ENCODE data around the gene TP53BP2. TPM values are rescaled to one million over a fixed set of nuclear protein-coding genes. Genes with fewer than 3 reads are reported as not detected.
"Not testable (repeated sequence)": the region's sequence is repeated elsewhere in the genome, so short reads cannot be mapped to it uniquely, and the experiment has no call there.

The TP53BP2 gene, protein sequence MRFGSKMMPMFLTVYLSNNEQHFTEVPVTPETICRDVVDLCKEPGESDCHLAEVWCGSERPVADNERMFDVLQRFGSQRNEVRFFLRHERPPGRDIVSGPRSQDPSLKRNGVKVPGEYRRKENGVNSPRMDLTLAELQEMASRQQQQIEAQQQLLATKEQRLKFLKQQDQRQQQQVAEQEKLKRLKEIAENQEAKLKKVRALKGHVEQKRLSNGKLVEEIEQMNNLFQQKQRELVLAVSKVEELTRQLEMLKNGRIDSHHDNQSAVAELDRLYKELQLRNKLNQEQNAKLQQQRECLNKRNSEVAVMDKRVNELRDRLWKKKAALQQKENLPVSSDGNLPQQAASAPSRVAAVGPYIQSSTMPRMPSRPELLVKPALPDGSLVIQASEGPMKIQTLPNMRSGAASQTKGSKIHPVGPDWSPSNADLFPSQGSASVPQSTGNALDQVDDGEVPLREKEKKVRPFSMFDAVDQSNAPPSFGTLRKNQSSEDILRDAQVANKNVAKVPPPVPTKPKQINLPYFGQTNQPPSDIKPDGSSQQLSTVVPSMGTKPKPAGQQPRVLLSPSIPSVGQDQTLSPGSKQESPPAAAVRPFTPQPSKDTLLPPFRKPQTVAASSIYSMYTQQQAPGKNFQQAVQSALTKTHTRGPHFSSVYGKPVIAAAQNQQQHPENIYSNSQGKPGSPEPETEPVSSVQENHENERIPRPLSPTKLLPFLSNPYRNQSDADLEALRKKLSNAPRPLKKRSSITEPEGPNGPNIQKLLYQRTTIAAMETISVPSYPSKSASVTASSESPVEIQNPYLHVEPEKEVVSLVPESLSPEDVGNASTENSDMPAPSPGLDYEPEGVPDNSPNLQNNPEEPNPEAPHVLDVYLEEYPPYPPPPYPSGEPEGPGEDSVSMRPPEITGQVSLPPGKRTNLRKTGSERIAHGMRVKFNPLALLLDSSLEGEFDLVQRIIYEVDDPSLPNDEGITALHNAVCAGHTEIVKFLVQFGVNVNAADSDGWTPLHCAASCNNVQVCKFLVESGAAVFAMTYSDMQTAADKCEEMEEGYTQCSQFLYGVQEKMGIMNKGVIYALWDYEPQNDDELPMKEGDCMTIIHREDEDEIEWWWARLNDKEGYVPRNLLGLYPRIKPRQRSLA
- total RNA-seq = 42.8 TPM
- polyA plus RNA-seq = 15.4 TPM

DNA sequence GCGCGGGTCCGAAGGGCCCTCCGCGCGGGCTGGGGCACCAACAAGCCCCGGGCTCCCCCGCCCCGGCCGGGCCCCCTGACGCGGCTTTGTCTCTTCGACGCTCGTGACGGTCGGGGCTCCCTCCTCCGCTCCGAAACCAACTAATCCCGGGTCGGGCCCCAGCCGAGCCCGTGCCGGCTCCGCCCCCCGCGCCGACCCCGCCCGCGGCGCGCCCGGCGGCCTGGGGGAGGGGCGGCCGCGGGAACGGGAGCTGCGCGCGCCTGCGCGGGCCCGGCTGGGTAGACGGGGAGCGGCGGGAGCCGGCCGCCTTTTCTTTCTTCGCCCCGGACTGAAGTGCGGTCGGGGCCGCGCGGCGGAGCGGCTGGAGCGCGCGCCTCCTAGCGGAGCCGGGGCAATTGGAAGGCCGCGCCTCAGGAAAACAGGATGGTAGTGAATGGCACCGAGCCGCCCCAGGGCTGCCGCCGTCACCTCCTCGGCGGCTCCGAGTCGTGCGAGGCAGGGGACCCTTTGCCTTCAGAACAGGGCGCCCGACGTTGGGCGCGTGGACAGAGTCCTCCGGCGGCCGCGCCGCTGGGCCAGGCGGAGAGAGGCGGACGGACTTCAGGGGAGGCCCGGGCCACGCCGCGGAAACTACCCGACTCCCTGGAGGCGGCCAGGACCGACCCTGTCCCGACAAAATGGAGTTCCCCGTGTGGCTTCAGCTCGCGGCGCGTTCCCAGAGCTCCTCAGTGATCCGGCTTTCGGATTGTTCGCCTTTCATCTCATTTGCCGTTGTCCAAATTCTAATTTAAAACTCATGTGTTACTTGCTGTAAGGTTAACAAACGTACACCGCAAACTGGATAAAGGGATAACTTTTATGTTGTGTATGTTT is at the start of gene TP53BP2:
Gene TP53BP2, minus strand, starts transcription at position 138 of the 873 bp plus-strand sequence. CDS start 267 bp downstream, outside the sequence.
- Histone ChIP-seq H3K36me3 (ENCODE audit: insufficient read depth) (no peaks in the 10 kb centered on the region), H3K27ac (ENCODE audit: low read depth) (peak within 1 kb of the TSS; percentile 99), H3K4me1 (ENCODE audit: insufficient read depth) (no peaks in the 10 kb centered on the region), H3K4me3 (ENCODE audit: low read depth, low read length) (peak within 1 kb of the TSS; percentile 94)
- under 1% methylated on average over 107 of the region's 107 CpGs for WGBS
- DNase-seq (ENCODE audit: extremely low spot score) = peak; percentile 67

DNA sequence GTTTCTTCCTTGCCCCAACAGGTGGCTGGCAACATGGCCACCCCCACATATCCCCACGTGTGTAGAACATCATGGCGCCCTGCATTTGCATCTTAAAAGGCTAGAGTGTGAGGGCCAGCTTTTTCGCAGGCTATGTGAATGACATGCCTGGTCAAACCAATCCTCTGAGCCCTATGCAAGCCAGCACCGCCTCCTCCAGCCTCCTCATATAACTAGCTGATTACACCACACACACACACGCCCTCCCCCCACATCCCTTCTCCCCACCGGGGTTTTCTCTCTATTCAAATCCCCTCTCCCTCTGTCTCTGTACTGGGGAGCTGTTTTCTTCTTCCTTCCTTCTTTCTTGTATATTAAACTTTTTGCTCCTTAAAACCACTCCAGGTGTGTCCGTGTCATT is 44.7 kb upstream of the TP53BP2 start:
- H3K4me1 ChIP-seq (ENCODE audit: insufficient read depth); H3K27ac ChIP-seq (ENCODE audit: low read depth); H3K36me3 ChIP-seq (ENCODE audit: insufficient read depth); H3K4me3 ChIP-seq (ENCODE audit: low read depth, low read length); DNase-seq (ENCODE audit: extremely low spot score): not testable (repeated sequence)
- 66% methylated on average over 6 of the region's 7 CpGs for WGBS

DNA sequence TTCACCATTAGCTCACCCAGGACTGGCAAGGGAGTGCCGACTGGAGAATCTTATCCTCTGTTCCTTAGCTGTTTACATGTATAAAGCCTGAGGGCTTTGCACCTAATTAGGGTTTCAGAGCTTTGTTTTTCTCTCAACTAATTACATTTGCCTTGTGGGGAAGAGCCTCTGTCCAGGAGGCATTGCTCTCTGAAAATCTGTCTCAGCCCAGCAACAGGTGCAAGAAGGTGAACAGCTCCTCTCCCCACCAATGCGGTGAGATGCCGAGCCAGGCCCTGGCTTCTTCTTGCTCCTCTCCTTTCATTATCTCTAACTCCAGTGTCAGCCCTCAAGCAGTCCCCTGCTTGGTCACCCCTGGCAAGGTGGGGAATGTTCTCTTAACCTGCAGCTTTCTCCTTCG is 43.6 kb upstream of the TP53BP2 start:
- H3K36me3 ChIP-seq (ENCODE audit: insufficient read depth); H3K27ac ChIP-seq (ENCODE audit: low read depth); H3K4me1 ChIP-seq (ENCODE audit: insufficient read depth); H3K4me3 ChIP-seq (ENCODE audit: low read depth, low read length); DNase-seq (ENCODE audit: extremely low spot score): not testable (repeated sequence)
- 86% methylated on average over 4 of the region's 4 CpGs for WGBS

DNA sequence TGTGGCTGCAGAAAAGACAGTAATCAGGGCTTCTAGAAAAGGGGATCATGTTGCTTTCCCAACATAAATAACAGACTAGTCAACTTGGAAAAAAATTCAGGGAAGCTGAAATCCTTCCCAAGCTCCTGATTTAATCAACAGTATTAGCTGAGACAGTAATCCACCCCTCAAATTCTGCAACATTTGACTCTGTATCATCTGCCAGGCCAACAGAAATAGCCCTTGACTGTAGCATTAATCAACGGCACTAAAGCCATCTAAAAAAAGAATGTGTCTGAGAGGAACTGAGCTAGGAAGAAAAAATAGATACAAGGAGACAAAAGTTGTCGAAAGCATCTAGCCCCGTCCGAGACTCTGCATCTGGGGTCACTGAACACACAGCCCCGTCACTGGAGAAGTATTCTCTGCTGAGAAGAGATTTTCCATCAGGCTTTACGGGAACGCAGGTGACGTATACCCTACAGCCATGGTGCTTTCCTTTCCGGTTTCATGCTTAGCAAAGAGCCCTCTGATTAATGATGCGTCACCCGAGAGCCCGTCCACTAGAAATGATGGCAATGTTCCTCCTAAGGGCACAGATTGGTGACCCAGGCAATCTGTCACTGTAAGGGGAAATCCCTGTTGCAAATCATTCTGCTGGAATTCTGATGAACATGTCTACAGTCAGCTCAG is 42.1 kb upstream of the TP53BP2 start:
- H3K27ac ChIP-seq (ENCODE audit: low read depth) = no peak overlapping the region
- WGBS = 37% methylated on average over 12 of the region's 12 CpGs
- no peak for DNase-seq (ENCODE audit: extremely low spot score)
- H3K4me1 ChIP-seq (ENCODE audit: insufficient read depth) = no peaks in the 10 kb centered on the region
- no peaks in the 10 kb centered on the region for H3K36me3 ChIP-seq (ENCODE audit: insufficient read depth)
- H3K4me3 ChIP-seq (ENCODE audit: low read depth, low read length) = no peak overlapping the region

DNA sequence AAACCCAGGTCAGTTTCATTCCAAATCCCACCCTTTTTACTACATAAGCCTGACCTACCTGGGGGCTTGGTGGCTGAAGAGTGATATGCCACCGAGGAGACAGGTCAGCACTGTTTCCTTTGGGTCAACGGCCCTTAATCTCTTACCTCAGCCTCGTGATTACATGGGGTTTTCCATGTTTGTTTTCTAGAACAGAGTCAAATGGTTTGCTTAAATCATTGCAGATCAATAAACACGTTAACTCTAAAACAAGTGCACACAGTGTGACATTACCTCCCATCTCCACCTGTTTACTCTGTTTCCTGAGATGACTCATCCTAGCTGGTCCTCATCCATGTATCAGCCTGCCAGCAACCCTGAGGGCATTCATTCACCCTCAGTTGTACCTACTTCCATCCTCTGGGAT is 40.8 kb upstream of the TP53BP2 start:
- 66% methylated on average over 4 of the region's 4 CpGs for WGBS
- H3K36me3 ChIP-seq (ENCODE audit: insufficient read depth) = no peaks in the 10 kb centered on the region

DNA sequence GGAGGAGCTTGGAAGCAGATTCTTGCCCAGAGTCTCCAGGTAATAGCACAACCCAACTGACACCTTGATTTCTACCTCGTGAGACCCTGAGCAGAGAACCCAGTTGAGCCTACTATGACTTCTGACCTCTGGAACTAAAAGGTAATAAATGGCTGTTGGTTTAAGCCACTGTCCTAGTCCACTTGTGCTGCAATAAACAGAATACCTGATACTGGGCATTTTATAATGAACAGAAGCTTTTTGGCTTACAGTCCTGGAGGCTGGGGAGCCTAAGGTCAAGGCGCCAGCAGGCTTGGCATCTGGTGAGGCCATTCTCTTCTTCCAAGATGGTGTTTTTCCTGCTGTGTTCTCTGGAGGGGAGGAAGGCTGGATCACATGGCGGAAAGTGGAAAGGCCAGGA is 39.9 kb upstream of the TP53BP2 start:
- H3K27ac ChIP-seq (ENCODE audit: low read depth) = no peak overlapping the region
- 95% methylated on average over 3 of the region's 3 CpGs for WGBS
- no peak overlapping the region for H3K4me3 ChIP-seq (ENCODE audit: low read depth, low read length)
- DNase-seq (ENCODE audit: extremely low spot score) = no peak
- H3K36me3 ChIP-seq (ENCODE audit: insufficient read depth) = no peaks in the 10 kb centered on the region
- H3K4me1 ChIP-seq (ENCODE audit: insufficient read depth) = no peaks in the 10 kb centered on the region

More for the DNA sequence above, 40.8 kb upstream of the TP53BP2 start:
- Histone ChIP-seq H3K4me3 (ENCODE audit: low read depth, low read length) (no peak overlapping the region), H3K4me1 (ENCODE audit: insufficient read depth) (no peaks in the 10 kb centered on the region), H3K27ac (ENCODE audit: low read depth) (no peak overlapping the region)
- DNase-seq (ENCODE audit: extremely low spot score) = no peak

DNA sequence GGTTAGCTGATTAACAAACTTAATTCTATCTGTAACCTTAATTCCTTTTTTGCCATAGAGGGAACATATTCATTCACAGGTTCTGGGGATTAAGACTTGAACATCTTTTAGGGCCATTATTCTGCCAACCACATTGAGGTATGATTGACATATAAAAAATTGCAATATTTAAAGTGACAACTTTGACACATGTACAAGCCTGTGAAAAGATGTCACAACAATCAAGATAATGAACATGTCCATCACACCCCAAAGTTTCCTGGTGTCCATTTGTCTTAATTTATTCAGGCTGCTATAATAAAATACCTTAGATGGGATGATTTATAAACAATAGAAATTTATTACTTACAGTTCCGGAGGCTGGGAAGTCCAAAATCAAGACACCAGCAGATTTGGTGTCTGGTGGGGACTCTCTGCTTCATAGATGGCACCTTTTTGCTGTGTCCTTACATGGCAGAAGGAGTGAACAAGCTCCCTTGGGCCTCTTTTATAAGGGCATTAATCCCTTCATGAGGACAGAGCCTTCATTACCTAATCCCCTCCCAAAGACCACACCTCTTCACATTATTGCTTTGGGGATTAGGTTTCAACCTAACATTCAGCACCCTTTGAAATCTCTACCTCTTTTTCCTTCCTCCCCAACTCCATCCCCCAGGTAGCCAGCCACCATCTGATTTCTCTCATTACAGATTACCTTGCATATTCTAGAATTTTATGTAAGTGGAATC is 33.0 kb upstream of the TP53BP2 start:
- no peak for DNase-seq (ENCODE audit: extremely low spot score)
- 87% methylated on average over 1 of the region's 1 CpG for WGBS
- Histone ChIP-seq H3K36me3 (ENCODE audit: insufficient read depth) (no peaks in the 10 kb centered on the region), H3K4me1 (ENCODE audit: insufficient read depth) (no peaks in the 10 kb centered on the region), H3K27ac (ENCODE audit: low read depth) (no peak overlapping the region), H3K4me3 (ENCODE audit: low read depth, low read length) (no peak overlapping the region)

DNA sequence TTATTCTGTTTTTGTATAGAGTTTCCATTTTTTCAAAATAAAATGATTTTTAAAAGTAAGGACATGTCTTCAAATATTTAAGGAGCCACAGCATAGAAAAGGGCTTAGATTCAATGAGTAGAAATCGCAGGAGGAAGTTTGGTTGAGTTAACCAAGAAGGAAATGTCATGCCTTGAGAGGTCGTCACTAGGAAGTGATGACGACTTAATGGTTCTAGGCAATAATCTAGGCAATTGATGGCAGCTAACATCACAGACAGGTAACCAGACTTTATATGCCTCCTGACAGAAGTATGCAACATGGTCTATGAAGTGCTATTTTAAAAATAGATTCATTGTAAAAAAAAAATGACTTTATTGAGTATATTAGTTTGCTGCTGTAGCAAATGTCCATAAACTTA is 32.1 kb upstream of the TP53BP2 start:
- Histone ChIP-seq H3K27ac (ENCODE audit: low read depth) (no peak overlapping the region), H3K4me3 (ENCODE audit: low read depth, low read length) (no peak overlapping the region), H3K4me1 (ENCODE audit: insufficient read depth) (no peaks in the 10 kb centered on the region), H3K36me3 (ENCODE audit: insufficient read depth) (no peaks in the 10 kb centered on the region)
- no peak for DNase-seq (ENCODE audit: extremely low spot score)
- WGBS = 61% methylated on average over 3 of the region's 3 CpGs

DNA sequence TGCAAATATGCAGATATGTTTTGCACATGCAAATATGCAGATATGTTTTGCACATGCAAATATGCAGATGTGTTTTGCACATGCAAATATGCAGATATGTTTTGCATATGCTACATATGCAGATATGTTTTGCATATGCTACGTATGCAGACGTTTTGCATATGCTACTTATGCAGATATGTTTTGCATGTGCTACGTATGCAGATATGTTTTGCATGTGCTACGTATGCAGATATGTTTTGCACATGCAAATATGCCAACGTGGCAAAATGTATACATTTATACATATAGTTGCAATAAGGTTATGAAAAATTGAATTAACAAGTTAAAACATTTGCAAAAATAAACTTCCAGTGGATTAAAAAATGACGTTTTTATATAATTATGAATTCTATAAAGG is 30.8 kb upstream of the TP53BP2 start:
- DNase-seq (ENCODE audit: extremely low spot score) = no peak
- no peaks in the 10 kb centered on the region for H3K4me1 ChIP-seq (ENCODE audit: insufficient read depth)
- no peak overlapping the region for H3K27ac ChIP-seq (ENCODE audit: low read depth)
- WGBS = 79% methylated on average over 6 of the region's 6 CpGs
- no peak overlapping the region for H3K4me3 ChIP-seq (ENCODE audit: low read depth, low read length)
- H3K36me3 ChIP-seq (ENCODE audit: insufficient read depth) = no peaks in the 10 kb centered on the region

DNA sequence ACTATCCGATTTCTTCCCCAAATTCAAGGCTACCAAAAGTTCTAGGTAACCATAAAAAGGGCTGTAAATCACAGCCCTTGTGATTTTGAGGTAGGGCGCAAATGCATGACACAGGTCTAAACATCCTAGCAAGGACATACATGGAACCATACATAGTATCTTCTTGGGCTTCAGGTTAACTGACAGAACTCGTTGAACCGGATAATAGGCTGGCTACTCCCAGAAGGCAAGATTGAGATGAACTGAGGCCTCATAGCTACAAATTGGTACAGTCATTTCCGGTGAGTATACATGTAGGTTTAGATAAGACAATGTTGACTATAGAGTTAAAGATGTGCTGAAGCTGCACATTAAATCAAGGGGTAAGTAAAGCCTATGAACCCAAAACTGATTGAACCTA is 27.3 kb upstream of the TP53BP2 start:
- no peak for DNase-seq (ENCODE audit: extremely low spot score)
- 78% methylated on average over 5 of the region's 5 CpGs for WGBS
- Histone ChIP-seq H3K4me1 (ENCODE audit: insufficient read depth) (no peaks in the 10 kb centered on the region), H3K36me3 (ENCODE audit: insufficient read depth) (no peaks in the 10 kb centered on the region), H3K4me3 (ENCODE audit: low read depth, low read length) (no peak overlapping the region), H3K27ac (ENCODE audit: low read depth) (no peak overlapping the region)

DNA sequence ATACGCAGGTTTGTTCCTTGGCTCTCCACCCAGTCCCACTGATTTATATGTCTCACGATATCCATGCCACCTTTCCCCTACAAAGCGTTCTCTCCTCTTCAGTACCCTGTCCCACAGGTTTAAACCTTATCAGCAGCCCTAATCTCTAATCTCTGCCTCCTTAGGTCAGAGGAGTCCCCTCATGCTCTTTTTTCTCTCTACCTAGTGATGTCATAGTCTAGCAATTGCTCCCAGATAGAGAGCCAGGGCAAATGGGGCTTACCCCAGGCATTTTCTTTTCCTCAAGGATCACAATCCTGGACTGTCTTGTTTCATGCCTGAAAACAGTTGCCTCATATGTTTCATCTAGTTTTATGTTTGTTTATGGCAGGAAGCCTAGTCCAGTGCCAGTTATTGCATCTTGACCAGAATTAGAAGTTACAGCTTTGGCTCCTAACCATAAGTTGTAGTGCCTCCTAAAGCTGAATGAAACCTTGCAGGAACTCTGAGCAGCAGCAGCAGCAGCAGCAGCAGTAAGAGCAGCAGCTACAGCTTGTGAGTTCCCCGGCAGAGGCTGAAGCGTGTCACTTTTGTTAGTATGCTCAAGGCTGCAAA is 26.7 kb upstream of the TP53BP2 start:
- Histone ChIP-seq H3K36me3 (ENCODE audit: insufficient read depth) (no peaks in the 10 kb centered on the region), H3K4me1 (ENCODE audit: insufficient read depth) (no peaks in the 10 kb centered on the region)

More for the DNA sequence above, 26.7 kb upstream of the TP53BP2 start:
- no peak for DNase-seq (ENCODE audit: extremely low spot score)
- Histone ChIP-seq H3K27ac (ENCODE audit: low read depth) (no peak overlapping the region), H3K4me3 (ENCODE audit: low read depth, low read length) (no peak overlapping the region)
- WGBS = 67% methylated on average over 5 of the region's 5 CpGs
